Measurements from ENCODE around the gene RUNX2. TPM values are rescaled to one million over a fixed set of nuclear protein-coding genes. Genes with fewer than 3 reads are reported as not detected.
A peak's percentile ranks its signal among the peaks of the same experiment; 100 is the strongest.

RUNX2 gene
- total and polyA plus RNA-seq, 8 donors = 2.5 to 5.9 (median 3.0) TPM

DNA sequence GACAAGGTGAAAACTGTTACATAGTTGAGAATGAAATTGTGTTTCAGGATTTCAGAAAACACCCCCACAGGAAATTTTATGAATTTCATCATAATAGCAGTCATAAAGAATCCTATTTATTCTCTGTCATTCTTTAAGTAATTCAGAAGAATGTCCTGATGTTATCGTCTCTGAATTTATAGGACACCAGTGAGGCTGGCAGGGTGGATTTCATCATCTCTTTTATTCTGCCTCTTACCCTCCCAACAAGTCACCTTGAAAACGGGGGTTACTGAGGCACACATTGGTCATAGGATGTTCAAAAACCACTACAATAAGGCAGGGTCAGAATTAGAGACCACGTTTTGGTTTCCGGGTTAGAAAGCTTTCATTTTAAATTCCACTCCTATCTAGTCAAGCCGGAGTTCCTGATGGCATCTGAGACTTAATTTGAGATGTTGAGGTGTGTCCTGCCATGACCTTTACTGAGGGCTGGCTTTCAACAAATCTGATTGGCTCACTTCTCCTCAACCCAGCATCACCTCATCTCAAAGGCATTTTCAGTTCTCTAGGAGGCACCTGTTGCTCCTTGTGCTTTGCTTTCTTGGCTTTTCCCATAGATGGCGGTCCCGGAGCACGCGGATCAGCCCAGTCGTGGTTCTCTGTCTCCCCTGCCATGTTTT lies 280.3 kb downstream of the RUNX2 start:
- intact Hi-C loops (cut with DNase I) = no loop called here
- DNase-seq = no peak
- H3K9me3 ChIP-seq = peaks cover 0 to 9% of the 10 kb centered on the region in 2 donors
- no peaks in the 10 kb centered on the region for H3K27me3 ChIP-seq
- TF ChIP-seq, protein P1, sequence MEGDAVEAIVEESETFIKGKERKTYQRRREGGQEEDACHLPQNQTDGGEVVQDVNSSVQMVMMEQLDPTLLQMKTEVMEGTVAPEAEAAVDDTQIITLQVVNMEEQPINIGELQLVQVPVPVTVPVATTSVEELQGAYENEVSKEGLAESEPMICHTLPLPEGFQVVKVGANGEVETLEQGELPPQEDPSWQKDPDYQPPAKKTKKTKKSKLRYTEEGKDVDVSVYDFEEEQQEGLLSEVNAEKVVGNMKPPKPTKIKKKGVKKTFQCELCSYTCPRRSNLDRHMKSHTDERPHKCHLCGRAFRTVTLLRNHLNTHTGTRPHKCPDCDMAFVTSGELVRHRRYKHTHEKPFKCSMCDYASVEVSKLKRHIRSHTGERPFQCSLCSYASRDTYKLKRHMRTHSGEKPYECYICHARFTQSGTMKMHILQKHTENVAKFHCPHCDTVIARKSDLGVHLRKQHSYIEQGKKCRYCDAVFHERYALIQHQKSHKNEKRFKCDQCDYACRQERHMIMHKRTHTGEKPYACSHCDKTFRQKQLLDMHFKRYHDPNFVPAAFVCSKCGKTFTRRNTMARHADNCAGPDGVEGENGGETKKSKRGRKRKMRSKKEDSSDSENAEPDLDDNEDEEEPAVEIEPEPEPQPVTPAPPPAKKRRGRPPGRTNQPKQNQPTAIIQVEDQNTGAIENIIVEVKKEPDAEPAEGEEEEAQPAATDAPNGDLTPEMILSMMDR (IDR thresholded peaks at IDR 0.05) = no peak
- no peaks in the 10 kb centered on the region for H3K4me1 ChIP-seq
- no peaks in the 10 kb centered on the region for H3K36me3 ChIP-seq
- H3K4me3 ChIP-seq = no peak overlapping the region
- no peak for ATAC-seq
- H3K27ac ChIP-seq = no peak overlapping the region

DNA sequence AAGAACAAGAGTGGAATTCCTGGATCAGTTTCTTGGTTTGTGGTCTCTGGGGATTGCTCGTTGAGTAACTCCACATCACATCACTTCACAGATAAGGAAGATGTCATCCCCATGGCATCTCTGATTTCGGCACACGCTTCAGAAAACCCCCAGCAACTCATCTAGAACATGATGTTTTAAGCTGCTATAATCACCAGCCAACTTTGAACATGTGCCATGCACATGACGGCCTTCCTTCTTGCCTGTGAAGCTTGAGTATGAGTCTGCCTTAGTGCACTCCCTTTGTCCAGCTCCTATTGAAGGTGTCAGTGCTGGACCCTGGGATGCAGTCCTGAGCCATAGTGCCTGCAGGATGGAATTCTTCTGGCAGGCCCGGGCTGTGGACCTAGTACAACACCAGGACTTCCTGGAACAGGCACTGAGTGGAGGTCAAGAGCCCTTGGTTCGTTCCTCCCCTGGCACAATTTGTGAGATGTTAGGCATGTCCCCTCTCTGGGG lies 281.1 kb downstream of the RUNX2 start:
- no peaks in the 10 kb centered on the region for H3K4me1 ChIP-seq
- H3K36me3 ChIP-seq = no peaks in the 10 kb centered on the region
- peaks cover 0 to 1% of the 10 kb centered on the region in 2 donors for H3K9me3 ChIP-seq
- intact Hi-C loops (cut with DNase I) = no loop called here
- ATAC-seq (peak; percentile 75), DNase-seq (peak in 1 of 4 donors; percentile 39)
- no peak overlapping the region for H3K4me3 ChIP-seq
- TF ChIP-seq, protein P1 (IDR thresholded peaks at IDR 0.05) = no peak
- H3K27ac ChIP-seq = no peak overlapping the region
- H3K27me3 ChIP-seq = no peaks in the 10 kb centered on the region

DNA sequence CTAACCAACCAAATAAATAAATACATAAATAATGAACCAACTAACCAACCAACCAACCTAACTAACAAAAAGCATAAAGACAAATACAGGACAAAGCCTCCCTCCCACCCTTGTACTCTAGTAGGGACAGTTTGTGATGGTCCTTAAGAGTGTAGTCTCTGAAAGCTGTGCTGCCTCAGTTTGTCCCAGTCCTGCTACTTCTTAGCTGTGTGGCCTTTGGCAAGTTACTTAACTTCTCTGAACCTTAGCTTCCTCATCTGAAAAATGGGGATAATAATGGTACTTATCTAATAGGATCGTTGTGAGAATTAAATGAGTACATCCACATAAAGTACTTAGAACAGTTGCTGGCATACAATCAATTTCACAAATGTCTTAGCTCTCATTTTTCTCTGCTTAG lies 282.2 kb downstream of the RUNX2 start:
- DNase-seq (no peak), ATAC-seq (no peak)
- intact Hi-C loops (cut with DNase I) = no loop called here
- Histone ChIP-seq H3K4me3 (no peak overlapping the region), H3K4me1 (no peaks in the 10 kb centered on the region), H3K9me3 (no peaks in the 10 kb centered on the region), H3K36me3 (no peaks in the 10 kb centered on the region), H3K27me3 (no peaks in the 10 kb centered on the region), H3K27ac (no peak overlapping the region)
- TF ChIP-seq, protein P1 (IDR thresholded peaks at IDR 0.05) = no peak

DNA sequence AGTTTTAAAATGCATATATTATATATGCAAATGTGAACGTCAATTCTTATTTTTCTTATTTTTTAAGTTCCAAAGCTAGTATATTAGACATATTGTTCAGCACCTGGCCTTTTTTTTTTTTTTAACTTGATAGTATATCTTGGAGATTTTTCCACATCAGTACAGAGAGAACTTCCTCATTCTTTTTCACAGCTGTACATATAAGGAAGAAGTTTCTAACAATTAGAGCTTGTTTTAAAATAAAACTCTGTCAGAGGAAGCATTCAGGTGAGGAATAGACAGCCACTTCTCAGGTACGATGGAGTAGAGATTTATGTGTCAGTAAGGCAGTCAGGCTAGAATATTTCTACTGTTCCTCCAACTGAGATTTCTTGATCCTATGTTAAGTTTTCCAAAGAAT lies 282.7 kb downstream of the RUNX2 start:
- Histone ChIP-seq H3K36me3 (no peaks in the 10 kb centered on the region), H3K4me3 (no peak overlapping the region), H3K4me1 (no peaks in the 10 kb centered on the region), H3K27me3 (no peaks in the 10 kb centered on the region), H3K9me3 (no peaks in the 10 kb centered on the region), H3K27ac (no peak overlapping the region)
- no peak for ATAC-seq
- intact Hi-C loops (cut with DNase I) = no loop called here
- TF ChIP-seq, protein P1 (IDR thresholded peaks at IDR 0.05) = no peak
- DNase-seq = no peak

DNA sequence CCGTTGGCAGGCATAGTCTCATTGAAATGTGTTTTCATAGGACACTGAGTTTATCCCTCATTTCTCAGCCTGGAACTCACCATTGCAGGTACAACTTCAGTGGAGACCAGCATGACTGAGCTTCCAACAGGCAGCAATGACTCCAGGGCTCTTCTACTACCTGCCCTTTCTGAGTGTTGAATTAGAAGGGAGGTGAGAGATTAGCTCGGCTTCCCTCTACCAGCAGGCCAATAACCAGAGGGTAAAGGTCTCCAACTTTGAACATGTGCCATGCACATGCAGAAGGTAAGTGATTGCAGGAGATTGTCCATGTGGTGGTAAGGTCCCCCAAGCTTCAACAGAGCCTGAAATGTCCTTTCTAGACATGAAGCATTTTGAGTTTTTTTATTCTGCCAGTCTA lies 283.4 kb downstream of the RUNX2 start:
- Histone ChIP-seq H3K4me1 (no peaks in the 10 kb centered on the region), H3K4me3 (no peak overlapping the region), H3K27ac (no peak overlapping the region), H3K27me3 (no peaks in the 10 kb centered on the region), H3K36me3 (no peaks in the 10 kb centered on the region), H3K9me3 (no peaks in the 10 kb centered on the region)
- ATAC-seq (no peak), DNase-seq (no peak)
- TF ChIP-seq, protein P1 (IDR thresholded peaks at IDR 0.05) = no peak
- intact Hi-C loops (cut with DNase I) = no loop called here
